K562 (cell line): ENCODE results near the gene UBE2K. TPM values are rescaled to one million over a fixed set of nuclear protein-coding genes. Genes with fewer than 3 reads are reported as not detected.

Experiments used
- ETV5 ChIP-seq: sonication (generic); formaldehyde crosslinking; IDR thresholded peaks from 2 replicates; pipeline ENCODE4 v1.4.0; 2020; ENCODE audit warnings: low read depth, mild to moderate bottlenecking, missing genetic modification reagents
- LCOR ChIP-seq: sonication (generic); formaldehyde crosslinking; IDR thresholded peaks from 2 replicates; pipeline ENCODE4 v1.8.0; 2022; ENCODE audit warnings: mild to moderate bottlenecking, missing genetic modification reagents
- SOX6 ChIP-seq: fragments of 450-650 bp; IDR thresholded peaks from 2 replicates; pipeline ENCODE4 v1.6.1; 2014; ENCODE audit warnings: mild to moderate bottlenecking
- polyA plus RNA-seq, 8 experiments: library from polyadenylated mRNA; depleted of rRNA in 4 of 8; stranded (reverse) in 5 of 8; unstranded in 3 of 8; fragments of >200 nt; fragmentation: Nextera tagmentation in 2 of 8; fragmentation: Illumina TruSeq in 1 of 8; extraction: Ambion mirVana in 2 of 8; extraction: Trizol in 1 of 8; gene quantifications; 2 replicates each; pipeline versions ENCODE4 v1.2.1 to v1.2.3, GENCODE V29; 2011 to 2014; ENCODE audit warnings: inconsistent platforms in 1 of 8, missing spikeins in 1 of 8
- total RNA-seq, 7 experiments: library from RNA; depleted of rRNA in 6 of 7; stranded (reverse); fragments of >200 nt in 6 of 7; fragmentation: Illumina TruSeq in 2 of 7; extraction: Trizol in 2 of 7; gene quantifications; 2 replicates each; pipeline versions ENCODE4 v1.2.1 to v1.2.3, GENCODE V29; 2011 to 2021; ENCODE audit warnings: low replicate concordance in 1 of 7
- TF ChIP-seq, protein P1 (sequence below): fragments of 450-650 bp; IDR thresholded peaks from 2 replicates; pipeline ENCODE4 v1.6.1; 2016; ENCODE audit warnings: low read depth
- TF ChIP-seq, protein P2 (sequence below): fragments of 250-450 bp; sonication (Bioruptor Pico); IDR thresholded peaks from 2 replicates; pipeline ENCODE4 v1.4.0; 2020

Gene UBE2K
- total and polyA plus RNA-seq, 9 of the 15 experiments (the other 6 are each of a cell fraction or from before 2014, with no cell fraction given) = 29.8 to 190 (median 62.6) TPM

DNA sequence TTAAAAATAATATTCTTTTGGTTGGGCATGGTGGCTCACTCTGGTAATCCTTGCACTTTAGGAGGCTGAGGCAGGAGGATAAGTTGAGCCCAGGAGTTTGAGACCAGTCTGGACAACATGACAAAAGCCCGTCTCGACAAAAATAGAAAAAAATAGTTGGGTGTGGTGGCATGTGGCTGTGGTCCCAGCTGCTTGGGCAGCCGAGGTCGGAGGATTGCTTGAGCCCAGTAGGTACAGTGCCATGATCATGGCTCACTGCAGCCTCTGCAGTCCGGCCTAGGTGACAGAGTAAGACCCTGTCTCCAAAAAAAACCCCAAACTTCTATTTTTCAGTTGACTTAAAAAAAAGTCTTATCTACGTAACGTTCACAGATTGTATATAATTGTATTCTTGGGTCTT lies 23.9 kb downstream of the UBE2K start (continued):
- TF ChIP-seq, protein P1, sequence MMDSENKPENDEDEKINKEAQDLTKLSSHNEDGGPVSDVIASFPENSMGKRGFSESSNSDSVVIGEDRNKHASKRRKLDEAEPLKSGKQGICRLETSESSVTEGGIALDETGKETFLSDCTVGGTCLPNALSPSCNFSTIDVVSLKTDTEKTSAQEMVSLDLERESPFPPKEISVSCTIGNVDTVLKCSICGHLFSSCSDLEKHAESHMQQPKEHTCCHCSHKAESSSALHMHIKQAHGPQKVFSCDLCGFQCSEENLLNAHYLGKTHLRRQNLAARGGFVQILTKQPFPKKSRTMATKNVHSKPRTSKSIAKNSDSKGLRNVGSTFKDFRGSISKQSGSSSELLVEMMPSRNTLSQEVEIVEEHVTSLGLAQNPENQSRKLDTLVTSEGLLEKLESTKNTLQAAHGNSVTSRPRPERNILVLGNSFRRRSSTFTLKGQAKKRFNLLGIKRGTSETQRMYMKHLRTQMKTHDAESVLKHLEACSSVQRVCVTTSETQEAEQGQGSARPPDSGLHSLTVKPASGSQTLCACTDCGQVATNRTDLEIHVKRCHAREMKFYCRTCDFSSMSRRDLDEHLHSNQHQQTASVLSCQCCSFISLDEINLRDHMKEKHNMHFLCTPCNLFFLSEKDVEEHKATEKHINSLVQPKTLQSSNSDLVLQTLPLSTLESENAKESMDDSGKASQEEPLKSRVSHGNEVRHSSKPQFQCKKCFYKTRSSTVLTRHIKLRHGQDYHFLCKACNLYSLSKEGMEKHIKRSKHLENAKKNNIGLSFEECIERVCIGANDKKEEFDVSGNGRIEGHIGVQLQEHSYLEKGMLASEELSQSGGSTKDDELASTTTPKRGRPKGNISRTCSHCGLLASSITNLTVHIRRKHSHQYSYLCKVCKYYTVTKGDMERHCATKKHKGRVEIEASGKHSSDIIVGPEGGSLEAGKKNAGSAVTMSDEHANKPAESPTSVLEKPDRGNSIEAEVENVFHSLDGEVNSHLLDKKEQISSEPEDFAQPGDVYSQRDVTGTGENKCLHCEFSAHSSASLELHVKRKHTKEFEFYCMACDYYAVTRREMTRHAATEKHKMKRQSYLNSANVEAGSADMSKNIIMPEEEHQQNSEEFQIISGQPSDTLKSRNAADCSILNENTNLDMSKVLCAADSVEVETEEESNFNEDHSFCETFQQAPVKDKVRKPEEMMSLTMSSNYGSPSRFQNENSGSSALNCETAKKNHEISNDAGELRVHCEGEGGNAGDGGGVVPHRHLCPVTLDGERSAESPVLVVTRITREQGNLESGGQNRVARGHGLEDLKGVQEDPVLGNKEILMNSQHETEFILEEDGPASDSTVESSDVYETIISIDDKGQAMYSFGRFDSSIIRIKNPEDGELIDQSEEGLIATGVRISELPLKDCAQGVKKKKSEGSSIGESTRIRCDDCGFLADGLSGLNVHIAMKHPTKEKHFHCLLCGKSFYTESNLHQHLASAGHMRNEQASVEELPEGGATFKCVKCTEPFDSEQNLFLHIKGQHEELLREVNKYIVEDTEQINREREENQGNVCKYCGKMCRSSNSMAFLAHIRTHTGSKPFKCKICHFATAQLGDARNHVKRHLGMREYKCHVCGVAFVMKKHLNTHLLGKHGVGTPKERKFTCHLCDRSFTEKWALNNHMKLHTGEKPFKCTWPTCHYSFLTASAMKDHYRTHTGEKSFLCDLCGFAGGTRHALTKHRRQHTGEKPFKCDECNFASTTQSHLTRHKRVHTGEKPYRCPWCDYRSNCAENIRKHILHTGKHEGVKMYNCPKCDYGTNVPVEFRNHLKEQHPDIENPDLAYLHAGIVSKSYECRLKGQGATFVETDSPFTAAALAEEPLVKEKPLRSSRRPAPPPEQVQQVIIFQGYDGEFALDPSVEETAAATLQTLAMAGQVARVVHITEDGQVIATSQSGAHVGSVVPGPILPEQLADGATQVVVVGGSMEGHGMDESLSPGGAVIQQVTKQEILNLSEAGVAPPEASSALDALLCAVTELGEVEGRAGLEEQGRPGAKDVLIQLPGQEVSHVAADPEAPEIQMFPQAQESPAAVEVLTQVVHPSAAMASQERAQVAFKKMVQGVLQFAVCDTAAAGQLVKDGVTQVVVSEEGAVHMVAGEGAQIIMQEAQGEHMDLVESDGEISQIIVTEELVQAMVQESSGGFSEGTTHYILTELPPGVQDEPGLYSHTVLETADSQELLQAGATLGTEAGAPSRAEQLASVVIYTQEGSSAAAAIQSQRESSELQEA = no peak
- TF ChIP-seq SOX6 (no peak), LCOR (CRISPR knock-in tag) (no peak), ETV5 (CRISPR knock-in tag) (no peak)
- TF ChIP-seq, protein P2, sequence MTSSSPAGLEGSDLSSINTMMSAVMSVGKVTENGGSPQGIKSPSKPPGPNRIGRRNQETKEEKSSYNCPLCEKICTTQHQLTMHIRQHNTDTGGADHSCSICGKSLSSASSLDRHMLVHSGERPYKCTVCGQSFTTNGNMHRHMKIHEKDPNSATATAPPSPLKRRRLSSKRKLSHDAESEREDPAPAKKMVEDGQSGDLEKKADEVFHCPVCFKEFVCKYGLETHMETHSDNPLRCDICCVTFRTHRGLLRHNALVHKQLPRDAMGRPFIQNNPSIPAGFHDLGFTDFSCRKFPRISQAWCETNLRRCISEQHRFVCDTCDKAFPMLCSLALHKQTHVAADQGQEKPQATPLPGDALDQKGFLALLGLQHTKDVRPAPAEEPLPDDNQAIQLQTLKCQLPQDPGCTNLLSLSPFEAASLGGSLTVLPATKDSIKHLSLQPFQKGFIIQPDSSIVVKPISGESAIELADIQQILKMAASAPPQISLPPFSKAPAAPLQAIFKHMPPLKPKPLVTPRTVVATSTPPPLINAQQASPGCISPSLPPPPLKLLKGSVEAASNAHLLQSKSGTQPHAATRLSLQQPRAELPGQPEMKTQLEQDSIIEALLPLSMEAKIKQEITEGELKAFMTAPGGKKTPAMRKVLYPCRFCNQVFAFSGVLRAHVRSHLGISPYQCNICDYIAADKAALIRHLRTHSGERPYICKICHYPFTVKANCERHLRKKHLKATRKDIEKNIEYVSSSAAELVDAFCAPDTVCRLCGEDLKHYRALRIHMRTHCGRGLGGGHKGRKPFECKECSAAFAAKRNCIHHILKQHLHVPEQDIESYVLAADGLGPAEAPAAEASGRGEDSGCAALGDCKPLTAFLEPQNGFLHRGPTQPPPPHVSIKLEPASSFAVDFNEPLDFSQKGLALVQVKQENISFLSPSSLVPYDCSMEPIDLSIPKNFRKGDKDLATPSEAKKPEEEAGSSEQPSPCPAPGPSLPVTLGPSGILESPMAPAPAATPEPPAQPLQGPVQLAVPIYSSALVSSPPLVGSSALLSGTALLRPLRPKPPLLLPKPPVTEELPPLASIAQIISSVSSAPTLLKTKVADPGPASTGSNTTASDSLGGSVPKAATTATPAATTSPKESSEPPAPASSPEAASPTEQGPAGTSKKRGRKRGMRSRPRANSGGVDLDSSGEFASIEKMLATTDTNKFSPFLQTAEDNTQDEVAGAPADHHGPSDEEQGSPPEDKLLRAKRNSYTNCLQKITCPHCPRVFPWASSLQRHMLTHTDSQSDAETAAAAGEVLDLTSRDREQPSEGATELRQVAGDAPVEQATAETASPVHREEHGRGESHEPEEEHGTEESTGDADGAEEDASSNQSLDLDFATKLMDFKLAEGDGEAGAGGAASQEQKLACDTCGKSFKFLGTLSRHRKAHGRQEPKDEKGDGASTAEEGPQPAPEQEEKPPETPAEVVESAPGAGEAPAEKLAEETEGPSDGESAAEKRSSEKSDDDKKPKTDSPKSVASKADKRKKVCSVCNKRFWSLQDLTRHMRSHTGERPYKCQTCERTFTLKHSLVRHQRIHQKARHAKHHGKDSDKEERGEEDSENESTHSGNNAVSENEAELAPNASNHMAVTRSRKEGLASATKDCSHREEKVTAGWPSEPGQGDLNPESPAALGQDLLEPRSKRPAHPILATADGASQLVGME (CRISPR knock-in tag) = no peak
